Neural cell (in vitro differentiated cells): ENCODE results near the gene NPAS4.

Experiments used
- EP300 ChIP-seq: fragments of 450-650 bp; conservative IDR thresholded peaks from 2 replicates; pipeline ENCODE4 v1.6.1; 2014; ENCODE audit warnings: antibody characterized with exemption, mild to moderate bottlenecking, moderate library complexity; ENCODE audit not compliant: poor library complexity, severe bottlenecking
- EZH2 ChIP-seq: fragments of 200-600, 300-800 bp; shearing (Covaris generic), sonication (generic); IDR thresholded peaks from 2 replicates; pipeline ENCODE4 v1.6.1; 2014; ENCODE audit warnings: antibody characterized with exemption, low read length, borderline replicate concordance, mild to moderate bottlenecking; ENCODE audit not compliant: insufficient read depth, poor library complexity, severe bottlenecking
- POLR2AphosphoS5 ChIP-seq: IDR thresholded peaks from 2 replicates; pipeline ENCODE4 v1.6.1; 2012
- RAD21 ChIP-seq: fragments of 450-650 bp; conservative IDR thresholded peaks from 2 replicates; pipeline ENCODE4 v1.6.1; 2014; ENCODE audit warnings: antibody characterized with exemption, mild to moderate bottlenecking, moderate library complexity
- SMC3 ChIP-seq: fragments of 450-650 bp; conservative IDR thresholded peaks from 2 replicates; pipeline ENCODE4 v1.6.1; 2014; ENCODE audit warnings: antibody characterized with exemption, mild to moderate bottlenecking, moderate library complexity; ENCODE audit not compliant: poor library complexity
- TAF1 ChIP-seq: IDR thresholded peaks from 2 replicates; pipeline ENCODE4 v1.6.1; 2012; ENCODE audit warnings: low read depth
- TF ChIP-seq, protein P1 (sequence below): fragments of 450-650 bp; IDR thresholded peaks from 2 replicates; pipeline ENCODE4 v1.5.1; 2014; ENCODE audit warnings: antibody characterized with exemption, mild to moderate bottlenecking, moderate library complexity; ENCODE audit not compliant: poor library complexity, severe bottlenecking
- TF ChIP-seq, protein P2 (sequence below): IDR thresholded peaks from 2 replicates; pipeline ENCODE4 v1.6.1; 2012; ENCODE audit warnings: borderline replicate concordance

DNA sequence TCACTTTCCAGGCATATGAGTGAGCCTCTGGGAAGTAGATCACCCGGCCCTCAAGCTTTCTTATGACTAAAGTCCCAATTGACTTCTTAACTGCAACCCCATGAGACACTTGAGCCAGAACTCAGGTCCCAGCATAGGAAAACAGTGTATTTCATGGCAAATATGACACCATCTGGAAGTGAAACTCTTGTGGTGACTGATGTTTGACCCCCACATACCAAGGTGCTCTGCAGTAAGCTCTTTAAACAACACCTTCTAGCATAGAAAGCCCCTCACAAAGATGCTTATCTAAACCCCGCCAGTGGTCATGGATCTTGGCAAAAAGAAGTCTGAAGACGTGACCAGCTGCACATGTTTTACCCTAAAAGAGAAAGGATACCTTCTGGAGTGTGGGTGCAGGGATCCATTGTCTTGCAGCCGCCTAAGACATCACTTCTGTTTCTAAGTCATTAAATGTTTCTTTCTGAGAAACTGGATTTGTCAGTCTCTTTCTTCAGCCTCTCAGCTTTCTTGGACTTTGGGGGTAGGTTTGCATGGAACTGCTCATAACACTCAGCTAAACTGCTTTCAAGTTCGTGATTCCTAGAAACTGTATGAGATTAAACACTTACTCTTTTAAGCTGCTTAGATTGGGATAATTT is 38.4 kb downstream of the NPAS4 start:
- TF ChIP-seq, protein P1, sequence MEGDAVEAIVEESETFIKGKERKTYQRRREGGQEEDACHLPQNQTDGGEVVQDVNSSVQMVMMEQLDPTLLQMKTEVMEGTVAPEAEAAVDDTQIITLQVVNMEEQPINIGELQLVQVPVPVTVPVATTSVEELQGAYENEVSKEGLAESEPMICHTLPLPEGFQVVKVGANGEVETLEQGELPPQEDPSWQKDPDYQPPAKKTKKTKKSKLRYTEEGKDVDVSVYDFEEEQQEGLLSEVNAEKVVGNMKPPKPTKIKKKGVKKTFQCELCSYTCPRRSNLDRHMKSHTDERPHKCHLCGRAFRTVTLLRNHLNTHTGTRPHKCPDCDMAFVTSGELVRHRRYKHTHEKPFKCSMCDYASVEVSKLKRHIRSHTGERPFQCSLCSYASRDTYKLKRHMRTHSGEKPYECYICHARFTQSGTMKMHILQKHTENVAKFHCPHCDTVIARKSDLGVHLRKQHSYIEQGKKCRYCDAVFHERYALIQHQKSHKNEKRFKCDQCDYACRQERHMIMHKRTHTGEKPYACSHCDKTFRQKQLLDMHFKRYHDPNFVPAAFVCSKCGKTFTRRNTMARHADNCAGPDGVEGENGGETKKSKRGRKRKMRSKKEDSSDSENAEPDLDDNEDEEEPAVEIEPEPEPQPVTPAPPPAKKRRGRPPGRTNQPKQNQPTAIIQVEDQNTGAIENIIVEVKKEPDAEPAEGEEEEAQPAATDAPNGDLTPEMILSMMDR, result no peak
- TF ChIP-seq TAF1, result no peak
- TF ChIP-seq RAD21, result no peak
- no peak for TF ChIP-seq POLR2AphosphoS5
- TF ChIP-seq EZH2, result no peak
- TF ChIP-seq EP300, result no peak
- TF ChIP-seq SMC3, result no peak
- TF ChIP-seq, protein P2, sequence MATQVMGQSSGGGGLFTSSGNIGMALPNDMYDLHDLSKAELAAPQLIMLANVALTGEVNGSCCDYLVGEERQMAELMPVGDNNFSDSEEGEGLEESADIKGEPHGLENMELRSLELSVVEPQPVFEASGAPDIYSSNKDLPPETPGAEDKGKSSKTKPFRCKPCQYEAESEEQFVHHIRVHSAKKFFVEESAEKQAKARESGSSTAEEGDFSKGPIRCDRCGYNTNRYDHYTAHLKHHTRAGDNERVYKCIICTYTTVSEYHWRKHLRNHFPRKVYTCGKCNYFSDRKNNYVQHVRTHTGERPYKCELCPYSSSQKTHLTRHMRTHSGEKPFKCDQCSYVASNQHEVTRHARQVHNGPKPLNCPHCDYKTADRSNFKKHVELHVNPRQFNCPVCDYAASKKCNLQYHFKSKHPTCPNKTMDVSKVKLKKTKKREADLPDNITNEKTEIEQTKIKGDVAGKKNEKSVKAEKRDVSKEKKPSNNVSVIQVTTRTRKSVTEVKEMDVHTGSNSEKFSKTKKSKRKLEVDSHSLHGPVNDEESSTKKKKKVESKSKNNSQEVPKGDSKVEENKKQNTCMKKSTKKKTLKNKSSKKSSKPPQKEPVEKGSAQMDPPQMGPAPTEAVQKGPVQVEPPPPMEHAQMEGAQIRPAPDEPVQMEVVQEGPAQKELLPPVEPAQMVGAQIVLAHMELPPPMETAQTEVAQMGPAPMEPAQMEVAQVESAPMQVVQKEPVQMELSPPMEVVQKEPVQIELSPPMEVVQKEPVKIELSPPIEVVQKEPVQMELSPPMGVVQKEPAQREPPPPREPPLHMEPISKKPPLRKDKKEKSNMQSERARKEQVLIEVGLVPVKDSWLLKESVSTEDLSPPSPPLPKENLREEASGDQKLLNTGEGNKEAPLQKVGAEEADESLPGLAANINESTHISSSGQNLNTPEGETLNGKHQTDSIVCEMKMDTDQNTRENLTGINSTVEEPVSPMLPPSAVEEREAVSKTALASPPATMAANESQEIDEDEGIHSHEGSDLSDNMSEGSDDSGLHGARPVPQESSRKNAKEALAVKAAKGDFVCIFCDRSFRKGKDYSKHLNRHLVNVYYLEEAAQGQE, result no peak
